NCI-H1417 treated with DMSO at 0.1 percent for 48 hours (cell line): Measurements from ENCODE around the gene IL20RB.
"Not testable (repeated sequence)": the region's sequence is repeated elsewhere in the genome, so short reads cannot be mapped to it uniquely, and the experiment has no call there.

Experiments
- DNase-seq: peaks from one replicate; lab custom pipeline; 2025; lab: John Stamatoyannopoulos, UW

Gene IL20RB

DNA sequence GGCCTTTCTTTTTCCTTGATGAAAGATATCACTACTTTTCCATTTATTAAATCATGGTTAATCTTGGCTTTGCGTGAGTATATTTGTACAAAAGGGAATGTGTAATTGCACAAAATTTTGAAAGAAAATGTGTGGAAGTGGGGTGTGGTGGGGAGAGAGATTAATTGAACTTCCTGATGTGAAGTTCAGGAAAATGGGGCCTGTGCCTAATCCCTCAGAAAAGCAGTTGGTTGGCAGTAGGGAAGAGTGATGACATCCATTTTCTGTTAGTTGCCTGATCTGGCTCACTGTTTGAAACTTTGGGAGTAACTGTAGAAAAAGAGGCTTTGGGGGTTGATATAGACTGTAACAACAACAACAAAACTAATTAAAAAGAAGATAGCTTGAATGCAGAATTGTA, 10.8 kb upstream of the IL20RB start:
- no peak for DNase-seq

DNA sequence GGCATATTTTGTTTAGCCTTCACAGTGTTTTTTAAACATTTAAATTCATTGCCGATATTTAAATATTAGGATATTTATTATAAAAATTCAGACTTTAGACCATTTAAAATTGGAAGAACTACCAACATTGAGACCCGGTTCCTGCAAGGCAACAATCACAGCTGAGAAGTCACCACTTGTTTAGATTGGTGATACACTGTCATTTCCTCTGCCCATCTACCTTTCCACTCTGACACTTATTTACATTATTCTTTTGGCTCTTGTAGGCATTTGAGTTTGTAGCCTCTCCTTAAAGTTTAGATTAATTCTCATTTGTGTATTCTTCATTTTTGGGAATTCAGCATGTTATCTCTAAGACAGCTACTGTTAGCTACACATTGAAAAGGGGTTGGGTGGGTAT, 10.3 kb upstream of the IL20RB start:
- no peak for DNase-seq

DNA sequence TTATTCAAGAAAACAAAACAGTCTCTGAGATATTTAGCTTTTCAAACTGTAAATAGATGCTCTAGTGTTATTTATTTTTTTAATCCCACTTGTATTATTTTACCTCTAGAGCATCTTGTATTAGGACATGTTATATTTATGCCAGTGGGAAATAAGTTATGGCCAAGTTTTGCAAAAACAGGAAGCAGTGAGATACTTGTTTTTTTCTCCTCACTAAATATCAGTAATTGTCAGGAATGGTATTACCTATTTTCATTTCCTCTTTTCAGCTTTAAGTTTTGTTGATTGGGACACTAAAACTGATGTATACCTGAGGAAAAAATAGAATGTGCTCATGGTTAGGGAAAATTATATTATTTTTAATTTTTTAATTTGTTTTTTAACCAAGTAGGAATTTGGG, 8.6 kb upstream of the IL20RB start:
- DNase-seq: no peak

DNA sequence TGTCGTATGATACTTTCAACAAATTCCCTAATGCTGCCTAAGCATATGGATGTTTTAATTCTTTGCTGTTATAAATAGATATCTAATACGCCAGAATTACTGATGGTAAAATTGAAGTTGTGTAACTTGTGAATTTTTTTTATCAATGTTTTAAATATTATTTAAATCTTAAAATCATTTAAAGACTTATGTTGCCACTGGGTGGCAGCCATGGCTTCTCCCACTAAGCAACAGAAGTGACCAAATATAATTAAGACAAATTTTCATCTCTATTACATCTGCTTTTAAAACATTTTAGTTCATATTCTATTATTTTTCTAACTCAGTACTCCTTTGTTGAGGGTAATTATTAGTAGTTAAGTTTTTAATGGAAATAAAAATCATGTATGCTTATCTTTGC, 8.1 kb upstream of the IL20RB start:
- no peak for DNase-seq

DNA sequence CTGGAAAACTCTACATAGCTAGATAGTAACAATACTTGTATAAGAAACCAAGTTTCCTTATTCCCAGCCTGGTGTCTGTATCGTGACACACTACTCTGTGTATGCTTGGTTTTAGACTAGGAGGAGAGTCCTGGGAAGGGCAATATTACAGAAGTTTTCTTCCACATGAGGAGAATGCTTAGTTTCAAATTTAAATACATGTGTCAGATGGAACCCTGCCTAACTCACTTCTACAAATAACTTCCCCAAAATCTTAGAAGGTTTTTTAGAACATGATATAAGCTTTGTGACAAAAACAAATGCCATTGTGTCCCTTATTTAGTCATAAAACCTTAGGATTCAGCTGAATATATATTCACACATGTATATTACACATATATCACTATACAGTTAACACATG, 7.2 kb upstream of the IL20RB start:
- DNase-seq: no peak

DNA sequence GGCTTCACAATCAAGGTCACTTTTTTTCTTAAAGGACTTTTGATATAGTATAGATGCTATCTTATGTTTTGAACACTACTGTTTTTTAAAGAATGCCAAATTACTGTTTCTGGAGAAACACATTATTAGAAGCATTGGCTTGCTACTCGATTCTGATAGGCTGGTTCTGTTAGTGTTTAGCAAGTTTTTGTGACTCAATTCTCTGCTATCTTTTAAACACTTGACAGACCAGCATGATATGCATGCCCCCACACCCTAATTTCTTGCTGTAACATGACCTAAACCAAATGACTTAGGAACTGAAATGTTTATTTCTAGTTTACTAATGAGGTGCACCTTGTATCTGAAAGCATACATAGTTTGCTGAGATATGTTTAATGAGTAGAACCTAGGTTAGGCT, 5.5 kb upstream of the IL20RB start:
- no peak for DNase-seq

DNA sequence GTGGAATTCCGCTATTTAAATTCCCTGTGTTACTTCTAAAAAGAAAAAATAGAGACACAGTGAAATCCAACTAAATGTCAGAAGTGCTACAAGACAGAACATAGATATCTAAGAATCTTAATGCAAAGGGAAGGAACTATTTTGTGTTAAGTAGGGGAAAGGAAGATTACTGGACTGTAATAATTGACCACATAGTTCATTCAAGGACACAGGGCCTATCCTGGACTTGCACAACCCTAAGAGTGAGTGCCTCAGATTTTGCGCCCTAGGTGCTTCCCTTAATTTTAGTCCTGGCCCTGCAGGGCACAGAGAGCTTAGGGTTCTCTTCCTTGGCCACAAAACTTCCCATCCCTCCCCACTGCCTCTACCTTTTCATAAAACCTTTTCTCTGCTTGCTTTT, 3.5 kb upstream of the IL20RB start:
- DNase-seq: no peak

DNA sequence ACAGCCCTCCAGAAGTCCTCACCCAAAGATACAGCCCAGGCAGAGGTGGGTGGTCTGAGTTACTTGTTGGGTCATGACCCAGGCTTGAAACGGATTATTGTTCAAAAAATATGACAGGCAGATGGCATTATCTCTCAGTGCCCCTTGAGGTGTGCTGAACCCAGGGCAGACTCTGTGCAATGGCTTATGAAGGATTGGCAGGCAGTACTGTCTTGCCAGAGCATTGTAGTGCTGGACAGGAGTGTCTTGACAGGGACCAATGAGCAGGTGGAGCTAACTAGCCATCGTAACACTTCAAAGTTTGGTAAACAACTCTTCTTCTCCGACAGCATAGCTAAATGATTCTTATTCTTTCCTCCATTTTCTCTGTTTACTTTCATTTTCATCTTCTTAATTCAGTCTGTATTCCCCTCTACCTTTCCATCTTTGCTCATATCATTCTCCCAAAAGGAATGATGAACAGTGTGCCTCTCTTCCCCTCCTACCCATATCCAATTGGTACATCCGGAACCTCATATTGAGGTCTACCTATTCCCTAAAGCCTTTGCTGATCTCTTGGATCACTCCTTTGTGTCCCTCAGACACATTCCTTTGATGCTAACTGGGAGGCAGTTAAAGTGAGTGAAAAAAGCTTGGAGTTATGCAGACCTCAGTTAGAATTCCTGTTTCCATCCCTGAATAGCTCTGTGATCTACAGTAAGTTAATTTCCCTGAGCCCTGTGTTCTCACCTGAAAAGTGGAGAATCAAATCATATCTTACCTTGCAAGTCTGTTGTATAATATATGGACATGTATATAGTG, 2.6 kb upstream of the IL20RB start:
- DNase-seq: no peak

DNA sequence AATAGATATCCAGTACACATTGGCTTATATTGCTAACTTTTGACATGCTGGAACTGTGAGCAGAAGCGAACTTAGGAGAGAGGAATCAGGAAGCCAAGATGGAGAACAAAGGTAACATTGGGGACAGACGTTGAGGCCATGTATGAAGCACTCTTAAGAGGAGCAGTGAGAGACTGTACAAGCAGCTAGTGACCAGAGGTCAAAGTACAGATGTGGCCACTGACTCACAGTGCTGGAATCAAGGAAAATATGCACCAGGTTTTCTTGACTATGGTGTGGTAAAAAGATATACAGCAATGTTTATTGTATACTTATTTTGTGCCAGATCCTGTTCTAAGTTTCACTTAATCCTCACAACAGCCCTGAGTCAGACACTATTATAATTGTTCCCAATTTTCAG, 2.0 kb upstream of the IL20RB start:
- DNase-seq: no peak

DNA sequence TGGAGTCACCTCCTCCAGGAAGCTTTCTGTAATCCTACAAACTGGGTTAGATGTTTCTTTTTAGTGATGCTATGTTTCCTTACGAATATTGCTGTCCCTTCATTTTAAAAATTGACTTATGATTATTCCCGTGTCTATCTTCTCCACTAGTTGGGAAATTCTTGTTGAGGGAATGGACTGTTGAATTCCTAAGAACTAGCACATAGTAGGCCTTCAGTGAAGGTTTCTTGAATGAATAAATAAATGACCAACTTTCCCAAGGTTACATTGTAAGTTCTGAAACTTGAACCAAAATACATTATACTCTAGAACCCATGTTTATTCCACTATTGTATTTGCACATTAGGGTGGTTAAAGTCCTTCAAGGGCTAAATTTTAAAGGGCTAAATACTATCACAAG, 812 bp upstream of the IL20RB start:
- DNase-seq: no peak

DNA sequence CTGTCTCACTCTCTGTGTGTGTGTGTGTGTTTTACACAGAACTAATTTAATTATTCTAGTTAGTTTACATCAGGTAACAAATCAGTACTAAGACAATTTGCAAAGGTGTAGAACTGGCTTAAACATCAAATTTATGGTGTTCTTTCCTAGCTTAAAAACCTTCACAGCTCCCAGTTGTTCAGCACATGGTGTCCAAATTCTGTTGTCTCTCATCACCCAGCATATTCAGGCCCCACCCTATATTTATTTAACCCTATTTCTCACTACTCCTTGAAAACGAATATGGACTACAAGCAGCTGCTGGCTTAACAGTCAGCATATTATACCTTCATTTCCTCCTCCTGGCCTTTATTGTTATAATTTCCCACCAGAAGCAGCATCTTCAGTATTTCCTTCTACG, 1.2 kb downstream of the IL20RB start:
- no peak for DNase-seq

DNA sequence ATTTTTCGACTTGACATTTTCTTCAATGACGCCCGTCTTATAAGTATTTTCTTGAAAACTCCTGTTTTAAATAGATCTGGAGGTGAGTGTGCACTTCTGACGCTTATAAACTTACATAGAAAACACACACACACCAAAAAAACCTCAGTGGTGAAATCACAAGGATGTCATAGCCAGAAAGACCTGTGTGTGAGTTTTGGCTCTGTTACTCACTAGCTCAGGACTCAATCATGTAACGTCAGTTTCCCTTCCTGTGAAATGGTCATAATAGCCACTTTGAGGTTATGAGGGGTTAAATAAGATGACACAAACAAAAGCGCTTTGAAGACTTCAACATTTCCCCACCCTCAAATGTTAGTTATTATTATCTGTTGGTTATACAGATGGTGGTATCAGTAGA, 1.8 kb downstream of the IL20RB start:
- no peak for DNase-seq

DNA sequence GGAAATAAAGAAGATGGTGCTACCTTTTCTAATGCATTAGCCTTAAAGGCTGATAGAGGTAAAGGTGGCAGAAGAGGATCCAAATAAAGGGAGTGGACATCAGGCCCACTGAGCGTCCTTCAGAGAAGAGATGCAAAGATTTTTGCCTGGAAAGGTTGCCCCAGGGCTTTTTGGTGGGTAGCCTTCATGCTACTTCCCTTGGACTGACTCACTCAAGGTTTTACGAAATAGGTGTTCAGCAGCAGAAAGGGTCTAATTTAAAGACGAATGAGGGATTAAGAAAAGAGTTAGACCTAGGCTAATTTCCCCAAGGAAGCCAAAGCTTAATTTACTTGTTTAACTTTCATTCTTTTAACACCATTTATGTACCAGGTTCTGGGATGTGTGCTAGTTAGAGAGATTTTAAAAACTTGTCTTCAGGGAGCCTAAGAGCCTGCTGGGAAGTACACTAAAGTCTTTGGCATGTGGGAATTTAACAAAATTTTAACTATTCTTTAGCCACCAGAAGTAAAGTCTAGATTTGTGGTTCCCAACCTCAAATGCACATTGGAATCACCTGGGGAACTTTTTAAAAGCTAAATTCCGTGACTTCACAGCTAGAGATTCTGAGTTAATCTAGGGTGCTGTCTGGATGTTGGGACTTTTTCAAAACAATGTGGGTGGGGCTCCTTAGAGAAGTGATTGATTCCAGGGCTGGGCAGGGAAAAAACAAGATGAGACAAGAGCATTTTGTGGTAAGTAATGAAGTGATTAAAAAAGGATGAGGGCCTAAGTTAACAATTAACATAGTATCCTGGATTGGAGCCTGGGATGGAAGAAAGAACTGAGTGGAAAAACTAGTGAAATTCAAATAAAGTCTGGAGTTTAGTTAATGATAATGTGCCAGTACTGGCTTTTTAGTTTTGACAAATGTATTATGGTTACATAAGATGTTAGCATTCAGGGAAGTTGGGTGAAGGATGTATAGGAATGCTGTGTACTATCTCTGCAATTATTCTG, 3.4 kb downstream of the IL20RB start:
- DNase-seq: no peak

DNA sequence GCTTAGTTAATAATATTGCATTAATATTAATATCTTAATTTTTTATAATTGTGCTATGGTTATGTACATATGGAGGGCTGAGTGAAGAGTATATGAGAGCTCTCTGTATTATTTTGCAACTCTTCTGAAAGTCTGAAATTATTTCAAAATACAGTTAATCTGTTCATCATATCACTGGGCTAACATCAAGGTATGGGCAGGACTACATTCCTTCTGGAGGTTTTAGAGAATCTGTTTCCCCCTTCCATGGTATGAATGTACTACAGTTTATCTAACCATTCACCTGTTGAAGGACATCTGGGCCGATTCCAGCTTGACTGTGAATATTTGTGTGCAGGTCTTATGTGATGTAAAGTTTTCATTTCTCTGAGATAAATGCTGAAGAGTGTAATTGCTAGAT, 5.1 kb downstream of the IL20RB start:
- DNase-seq: no peak

DNA sequence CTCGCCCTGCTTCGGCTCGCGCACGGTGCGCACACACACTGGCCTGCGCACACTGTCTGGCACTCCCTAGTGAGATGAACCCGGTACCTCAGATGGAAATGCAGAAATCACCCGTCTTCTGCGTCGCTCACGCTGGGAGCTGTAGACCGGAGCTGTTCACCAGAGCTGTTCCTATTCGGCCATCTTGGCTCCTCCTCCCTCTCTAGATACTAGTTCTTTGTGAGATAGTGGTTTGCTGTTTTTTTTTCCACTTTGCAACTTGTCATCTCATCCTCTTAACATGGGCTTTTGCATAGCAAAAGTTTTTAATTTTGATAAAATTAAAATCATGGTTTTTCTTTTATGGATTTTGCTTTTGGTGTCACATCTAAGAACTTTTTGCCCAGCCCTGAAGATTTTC, 11.8 kb downstream of the IL20RB start:
- DNase-seq: not testable (repeated sequence)

DNA sequence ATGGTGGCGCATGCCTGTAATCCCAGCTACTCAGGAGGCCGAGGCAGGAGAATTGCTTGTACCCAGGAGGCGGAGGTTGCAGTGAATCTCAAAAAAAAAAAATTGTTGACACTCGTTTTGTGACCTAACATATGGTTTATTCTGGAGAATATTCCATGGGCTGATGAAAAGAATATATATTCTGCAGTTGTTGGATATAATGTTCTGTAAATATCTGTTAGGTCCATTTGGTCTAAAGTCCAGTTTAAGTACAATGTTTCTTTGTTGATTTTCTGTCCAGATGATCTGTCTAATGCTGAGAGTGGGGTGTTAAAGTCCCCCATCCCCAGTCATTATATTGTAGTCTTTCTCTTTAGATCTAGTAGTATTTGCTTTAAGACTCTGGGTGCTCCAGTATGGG, 15.6 kb downstream of the IL20RB start:
- DNase-seq: no peak

DNA sequence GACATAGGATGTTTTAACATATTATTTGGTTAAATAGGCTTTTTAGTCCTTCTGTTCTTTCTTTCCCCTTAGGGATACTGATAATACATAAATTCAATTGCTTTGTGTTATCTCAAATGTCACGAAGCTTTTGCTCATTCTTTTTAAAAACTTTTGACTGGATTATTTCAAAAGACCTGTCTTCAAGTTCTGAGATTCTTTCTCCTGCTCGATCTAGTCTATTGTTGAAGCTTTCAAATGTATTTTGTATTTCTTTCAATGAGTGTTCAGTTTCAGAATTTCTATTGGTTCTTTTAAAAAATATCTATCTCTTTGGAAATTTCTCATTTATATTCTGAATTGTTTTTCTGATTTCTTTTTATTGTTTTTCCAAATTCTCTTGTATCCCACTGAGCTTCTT, 16.9 kb downstream of the IL20RB start:
- no peak for DNase-seq

DNA sequence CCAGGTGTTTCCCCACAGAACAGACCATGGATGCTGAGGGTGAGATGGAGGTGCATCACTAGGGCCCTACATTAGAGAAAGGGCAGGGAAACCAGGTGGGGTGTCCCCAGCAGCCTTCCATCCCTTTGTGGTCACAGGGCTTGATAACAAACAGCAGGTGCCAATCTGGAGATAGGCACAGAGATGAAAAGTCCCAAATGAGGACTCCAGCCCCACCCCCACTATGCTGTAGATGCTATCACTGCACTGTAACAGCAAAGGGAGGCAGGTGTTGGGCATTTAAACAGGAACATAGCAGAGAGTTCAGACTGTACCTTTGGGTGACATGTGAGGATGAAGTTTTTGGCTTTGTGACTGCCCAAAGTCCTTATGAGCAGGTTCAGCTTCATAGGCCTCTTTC, 21.4 kb downstream of the IL20RB start:
- no peak for DNase-seq

DNA sequence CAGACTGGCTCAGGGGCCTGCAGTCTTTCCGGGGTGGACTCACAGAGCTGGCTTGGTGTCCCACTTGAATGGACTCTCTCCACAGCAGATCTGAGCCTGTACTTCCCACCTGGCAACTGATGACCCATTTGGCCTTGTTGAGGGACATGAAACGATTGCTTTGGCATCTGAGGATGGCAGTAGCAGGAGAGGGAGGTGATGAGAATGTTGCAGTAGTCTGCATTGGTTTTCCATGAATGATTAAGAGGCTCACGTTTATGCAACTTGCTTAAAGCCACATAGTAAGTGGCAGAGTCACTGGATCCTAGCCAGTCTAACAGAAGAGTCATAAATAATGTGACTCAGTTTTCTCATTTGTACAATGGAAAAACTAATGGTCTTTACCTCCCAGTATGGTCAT, 21.9 kb downstream of the IL20RB start:
- no peak for DNase-seq

DNA sequence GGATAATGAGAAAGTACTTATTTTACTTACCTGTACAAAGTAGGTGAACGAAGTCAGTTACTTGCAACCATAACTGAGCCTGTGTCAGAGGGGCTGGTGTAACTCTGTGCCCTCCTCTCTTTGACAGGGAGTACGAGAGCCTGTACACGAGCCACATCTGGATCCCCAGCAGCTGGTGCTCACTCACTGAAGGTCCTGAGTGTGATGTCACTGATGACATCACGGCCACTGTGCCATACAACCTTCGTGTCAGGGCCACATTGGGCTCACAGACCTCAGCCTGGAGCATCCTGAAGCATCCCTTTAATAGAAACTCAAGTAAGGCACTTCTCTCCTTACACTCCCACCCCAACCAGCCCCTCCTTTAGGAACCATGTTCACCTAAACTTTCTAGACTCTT, 24.2 kb downstream of the IL20RB start:
- no peak for DNase-seq

DNA sequence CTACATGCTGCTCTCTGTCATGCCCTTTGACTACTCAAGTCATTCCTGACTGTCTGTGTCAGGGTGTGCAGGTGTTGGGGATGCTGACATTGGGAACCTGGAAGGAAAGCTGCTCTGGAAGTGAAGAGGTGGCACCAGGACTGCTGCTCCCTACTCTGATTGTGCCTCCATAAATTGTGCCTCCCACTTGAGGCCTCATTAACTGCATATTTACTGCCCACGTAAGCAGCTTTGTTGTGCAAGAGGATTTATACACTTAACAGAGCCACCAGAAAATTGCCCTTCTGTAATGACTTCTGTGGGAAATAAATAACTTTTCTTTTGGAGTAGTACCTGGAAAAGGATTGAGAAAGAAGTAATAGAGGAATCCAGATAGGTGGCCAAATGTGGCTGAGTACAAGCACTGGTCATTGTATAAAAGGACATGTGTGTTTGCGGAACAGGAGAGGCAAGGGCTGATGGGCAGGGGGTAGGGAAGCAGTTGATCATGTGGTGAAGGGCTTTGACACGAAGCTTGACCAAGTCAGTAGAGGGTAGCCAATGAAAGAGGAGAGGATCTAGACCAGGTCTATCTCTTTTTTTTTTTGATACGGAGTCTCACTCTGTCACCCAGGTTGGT, 24.8 kb downstream of the IL20RB start:
- DNase-seq: no peak

DNA sequence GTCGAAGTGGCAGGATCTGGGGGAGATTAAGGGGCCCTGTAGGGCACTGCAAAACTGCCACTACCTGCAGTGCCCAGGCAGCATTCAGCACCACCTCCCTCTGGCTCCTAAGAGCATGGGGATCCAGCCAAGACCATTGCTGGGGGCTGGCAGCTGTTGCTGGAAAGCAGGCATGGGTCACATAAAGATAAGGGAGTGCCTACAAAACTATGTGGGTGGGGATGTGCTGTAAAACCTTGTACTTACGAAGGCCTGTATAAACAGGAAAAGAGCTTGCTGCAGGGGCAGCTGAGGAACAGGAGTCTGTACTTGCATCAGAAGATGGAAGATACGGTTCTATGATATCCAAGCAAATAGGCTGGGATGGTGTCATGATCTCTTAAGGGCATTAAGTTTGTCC, 27.1 kb downstream of the IL20RB start:
- no peak for DNase-seq
